ENCODE results near the gene DLX5.

The DLX5 gene

GRCh38 chr7:97008275-97008917 is 16.2 kb downstream of the DLX5 start:
- TF ChIP-seq, protein P1, sequence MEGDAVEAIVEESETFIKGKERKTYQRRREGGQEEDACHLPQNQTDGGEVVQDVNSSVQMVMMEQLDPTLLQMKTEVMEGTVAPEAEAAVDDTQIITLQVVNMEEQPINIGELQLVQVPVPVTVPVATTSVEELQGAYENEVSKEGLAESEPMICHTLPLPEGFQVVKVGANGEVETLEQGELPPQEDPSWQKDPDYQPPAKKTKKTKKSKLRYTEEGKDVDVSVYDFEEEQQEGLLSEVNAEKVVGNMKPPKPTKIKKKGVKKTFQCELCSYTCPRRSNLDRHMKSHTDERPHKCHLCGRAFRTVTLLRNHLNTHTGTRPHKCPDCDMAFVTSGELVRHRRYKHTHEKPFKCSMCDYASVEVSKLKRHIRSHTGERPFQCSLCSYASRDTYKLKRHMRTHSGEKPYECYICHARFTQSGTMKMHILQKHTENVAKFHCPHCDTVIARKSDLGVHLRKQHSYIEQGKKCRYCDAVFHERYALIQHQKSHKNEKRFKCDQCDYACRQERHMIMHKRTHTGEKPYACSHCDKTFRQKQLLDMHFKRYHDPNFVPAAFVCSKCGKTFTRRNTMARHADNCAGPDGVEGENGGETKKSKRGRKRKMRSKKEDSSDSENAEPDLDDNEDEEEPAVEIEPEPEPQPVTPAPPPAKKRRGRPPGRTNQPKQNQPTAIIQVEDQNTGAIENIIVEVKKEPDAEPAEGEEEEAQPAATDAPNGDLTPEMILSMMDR (IDR thresholded peaks at IDR 0.05; ENCODE audit: control insufficient read depth, insufficient read depth, low read depth, low read length, missing control alignments), result no peak
- no peak for DNase-seq (ENCODE audit: low read depth)
- H3K4me3 ChIP-seq (ENCODE audit: control insufficient read depth, low read depth, low read length), result no peak overlapping the region

GRCh38 chr7:97007583-97007861 is 17.1 kb downstream of the DLX5 start:
- TF ChIP-seq, protein P1 (IDR thresholded peaks at IDR 0.05; ENCODE audit: control insufficient read depth, insufficient read depth, low read depth, low read length, missing control alignments), result no peak
- no peak overlapping the region for H3K4me3 ChIP-seq (ENCODE audit: control insufficient read depth, low read depth, low read length)
- no peak for DNase-seq (ENCODE audit: low read depth)

DNA sequence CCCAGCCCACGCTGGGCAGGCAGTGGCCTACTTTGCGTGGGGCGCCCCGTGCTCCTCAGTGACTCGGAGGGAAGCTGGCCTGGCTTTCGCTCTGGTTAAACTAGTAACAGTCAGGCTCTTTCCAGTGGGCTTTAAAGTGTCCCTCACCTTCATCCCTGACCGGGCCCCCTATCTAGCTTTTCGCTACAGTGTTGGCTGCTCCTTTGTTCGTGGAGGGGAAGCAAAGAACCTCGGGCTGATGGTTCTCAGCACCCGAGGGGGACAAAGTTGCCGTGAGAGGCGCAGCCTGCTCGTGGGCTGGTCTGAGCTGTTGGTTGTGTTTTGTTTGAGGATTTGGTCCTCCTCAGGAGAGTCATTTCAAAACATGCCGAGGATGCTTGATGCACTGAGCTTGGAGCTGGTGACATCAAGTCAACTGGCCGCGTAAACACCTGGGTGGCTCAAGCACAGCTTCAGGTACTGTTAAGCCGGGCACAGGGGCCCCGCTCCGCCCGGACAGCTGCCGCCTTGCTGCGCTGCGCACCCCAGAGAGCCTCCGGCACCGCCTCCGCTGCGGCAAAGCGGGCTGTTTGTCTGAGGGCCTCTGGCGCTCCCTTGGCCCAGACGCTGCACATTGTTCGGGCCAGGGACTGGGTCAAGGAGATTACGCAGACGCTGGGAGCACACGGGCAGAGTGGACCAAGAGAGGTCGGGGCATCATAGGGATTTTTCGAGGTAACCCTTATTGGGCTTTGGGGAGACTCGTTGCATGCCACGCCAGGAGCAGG is 17.6 kb downstream of the DLX5 start:
- H3K4me3 ChIP-seq (ENCODE audit: control insufficient read depth, low read depth, low read length), result no peak overlapping the region

DNA sequence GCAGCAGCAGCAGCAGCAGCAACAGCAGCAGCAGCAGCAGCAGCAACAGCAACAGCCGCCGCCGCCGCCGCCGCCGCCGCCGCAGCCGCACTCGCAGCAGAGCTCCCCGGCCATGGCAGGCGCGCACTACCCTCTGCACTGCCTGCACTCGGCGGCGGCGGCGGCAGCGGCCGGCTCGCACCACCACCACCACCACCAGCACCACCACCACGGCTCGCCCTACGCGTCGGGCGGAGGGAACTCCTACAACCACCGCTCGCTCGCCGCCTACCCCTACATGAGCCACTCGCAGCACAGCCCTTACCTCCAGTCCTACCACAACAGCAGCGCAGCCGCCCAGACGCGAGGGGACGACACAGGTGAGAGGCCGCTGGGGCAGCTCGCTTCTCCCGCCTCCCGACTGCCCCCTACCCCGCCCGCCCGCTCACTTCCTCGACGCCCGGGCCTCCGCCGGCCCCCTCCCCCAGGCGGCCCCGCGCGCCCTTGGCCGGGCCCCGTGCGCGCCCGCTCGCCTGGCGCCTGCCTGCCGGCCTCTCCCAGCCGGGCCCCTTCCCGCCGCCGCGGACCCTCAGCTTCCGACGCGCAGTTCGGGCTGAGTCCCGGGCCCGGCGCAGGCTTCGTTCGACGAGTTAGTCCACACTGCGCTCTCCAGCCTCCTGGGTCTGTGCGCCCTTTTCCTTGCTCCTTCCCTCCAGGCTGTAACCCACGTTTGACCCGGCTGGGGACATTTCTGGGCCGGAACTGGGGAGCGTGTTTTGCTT is 18.4 kb downstream of the DLX5 start:
- TF ChIP-seq, protein P1 (IDR thresholded peaks at IDR 0.05; ENCODE audit: control insufficient read depth, insufficient read depth, low read depth, low read length, missing control alignments), result no peak
- H3K4me3 ChIP-seq (ENCODE audit: control insufficient read depth, low read depth, low read length), result peak overlapping the region; percentile 41
- DNase-seq (ENCODE audit: low read depth), result no peak

More for the DNA sequence above, 17.6 kb downstream of the DLX5 start:
- TF ChIP-seq, protein P1 (IDR thresholded peaks at IDR 0.05; ENCODE audit: control insufficient read depth, insufficient read depth, low read depth, low read length, missing control alignments), result no peak
- DNase-seq (ENCODE audit: low read depth), result no peak

- DNase-seq (ENCODE audit: low read depth), result no peak
- peak within 1 kb of the TSS; percentile 41 for H3K4me3 ChIP-seq (ENCODE audit: control insufficient read depth, low read depth, low read length)
- TF ChIP-seq, protein P1 (IDR thresholded peaks at IDR 0.05; ENCODE audit: control insufficient read depth, insufficient read depth, low read depth, low read length, missing control alignments), result no peak
These were observed 19.2 kb downstream of the DLX5 start, which contains the start of gene DLX6 for GRCh38 chr7:97005183-97006054. DLX6 (plus strand) TSS chr7:97005553; CDS start chr7:97005978, 425 bp downstream.

Measured in AG09309 (cell line).